Neuronal stem cell (in vitro differentiated cells): ENCODE measurements around the gene GBP2.
"Not testable (repeated sequence)": the region's sequence is repeated elsewhere in the genome, so short reads cannot be mapped to it uniquely, and the experiment has no call there.

ENCODE experiments used
- DNase-seq: peaks from one replicate; pipeline ENCODE4 v3.0.0-alpha.2; 2013; ENCODE audit warnings: low spot score
- H2AFZ ChIP-seq: one replicate; pipeline ENCODE4 v1.6.1; 2013; ENCODE audit warnings: mild to moderate bottlenecking, low read length, inconsistent platforms
- H2AK5ac ChIP-seq: 2 replicates; pipeline ENCODE4 v1.6.1; 2013; ENCODE audit warnings: low read depth, mild to moderate bottlenecking, inconsistent platforms, low read length, moderate library complexity, mixed read lengths
- H2BK120ac ChIP-seq: 2 replicates; pipeline ENCODE4 v1.6.1; 2013; ENCODE audit warnings: low read depth, mild to moderate bottlenecking, inconsistent platforms, low read length, moderate library complexity, mixed read lengths
- H2BK12ac ChIP-seq: one replicate; pipeline ENCODE4 v1.6.1; 2013; ENCODE audit warnings: low read length, inconsistent platforms
- H2BK15ac ChIP-seq: 2 replicates; pipeline ENCODE4 v1.6.1; 2013; ENCODE audit warnings: mild to moderate bottlenecking, low read length, inconsistent platforms, mixed read lengths
- H2BK5ac ChIP-seq: one replicate; pipeline ENCODE4 v1.6.1; 2013; ENCODE audit warnings: inconsistent platforms, mild to moderate bottlenecking, low read length, moderate library complexity
- H3K14ac ChIP-seq: one replicate; pipeline ENCODE4 v1.6.1; 2013; ENCODE audit warnings: low read length, inconsistent platforms
- H3K18ac ChIP-seq: 2 replicates; pipeline ENCODE4 v1.6.1; 2013; ENCODE audit warnings: low read length, inconsistent platforms
- H3K23ac ChIP-seq: 2 replicates; pipeline ENCODE4 v1.6.1; 2013; ENCODE audit warnings: low read depth, mild to moderate bottlenecking, mixed read lengths, low read length, inconsistent platforms; ENCODE audit not compliant: poor library complexity
- H3K27ac ChIP-seq: replicated peaks from 3 replicates; pipeline ENCODE4 v1.5.1; 2013; ENCODE audit warnings: low read length, inconsistent platforms
- H3K27me3 ChIP-seq, 3 experiments: 2 replicates each; pipeline ENCODE4 v1.6.1; 2013; ENCODE audit warnings: low read length in 3 of 3, mild to moderate bottlenecking in 2 of 3, inconsistent platforms in 1 of 3, low read depth in 1 of 3, mixed read lengths in 1 of 3, moderate library complexity in 1 of 3; ENCODE audit not compliant: control insufficient read depth in 3 of 3, insufficient read depth in 3 of 3
- H3K36me3 ChIP-seq, 2 donors: replicated peaks in 1 of 2; 2 replicates each; pipeline ENCODE4 v1.6.1; 2013; ENCODE audit warnings: low read length in 2 of 2; ENCODE audit not compliant: control insufficient read depth in 2 of 2, insufficient read depth in 2 of 2
- H3K4ac ChIP-seq: 2 replicates; pipeline ENCODE4 v1.6.1; 2013; ENCODE audit warnings: inconsistent platforms, mild to moderate bottlenecking, low read length, moderate library complexity
- H3K4me1 ChIP-seq, 2 donors: 1 replicate in 1 of 2; 2 replicates in 1 of 2; pipeline ENCODE4 v1.6.1; 2013; ENCODE audit warnings: low read length in 2 of 2, low read depth in 1 of 2; ENCODE audit not compliant: control insufficient read depth in 2 of 2, insufficient read depth in 1 of 2
- H3K4me2 ChIP-seq: one replicate; pipeline ENCODE4 v1.6.1; 2013; ENCODE audit warnings: mild to moderate bottlenecking, low read length, inconsistent platforms; ENCODE audit not compliant: insufficient read depth, poor library complexity, severe bottlenecking
- H3K4me3 ChIP-seq, 2 donors: 2 replicates each; pipeline ENCODE4 v1.5.1; 2013; ENCODE audit warnings: low read length in 2 of 2, mild to moderate bottlenecking in 2 of 2, inconsistent platforms in 1 of 2, moderate library complexity in 1 of 2
- H3K79me1 ChIP-seq: one replicate; pipeline ENCODE4 v1.6.1; 2013; ENCODE audit warnings: low read depth, mild to moderate bottlenecking, inconsistent platforms, low read length, moderate library complexity
- H3K9ac ChIP-seq: one replicate; pipeline ENCODE4 v1.6.1; 2013; ENCODE audit warnings: mild to moderate bottlenecking, low read depth, low read length, inconsistent platforms; ENCODE audit not compliant: poor library complexity
- H3K9me3 ChIP-seq, 2 donors: replicated peaks in 1 of 2; 2 replicates each; pipeline versions ENCODE3 to v1.6.1; 2013; ENCODE audit warnings: low read length in 2 of 2, mild to moderate bottlenecking in 2 of 2, inconsistent platforms in 1 of 2, low read depth in 1 of 2, mixed read lengths in 1 of 2, moderate library complexity in 1 of 2; ENCODE audit not compliant: control insufficient read depth in 2 of 2, insufficient read depth in 1 of 2
- H4K8ac ChIP-seq: one replicate; pipeline ENCODE4 v1.6.1; 2013; ENCODE audit warnings: low read depth, mild to moderate bottlenecking, inconsistent platforms, low read length, moderate library complexity
- H4K91ac ChIP-seq: one replicate; pipeline ENCODE4 v1.6.1; 2013; ENCODE audit warnings: low read length, low read depth, mild to moderate bottlenecking, inconsistent platforms; ENCODE audit not compliant: poor library complexity
- WGBS, 2 donors: extraction: QIAGEN DNeasy Blood & Tissue Kit; methylation state at CpG; one replicate each; pipeline ENCODE4 v1.1.7; 2013; ENCODE audit warnings: missing lambda C conversion rate in 2 of 2, mixed read lengths in 1 of 2; ENCODE audit not compliant: insufficient read length in 2 of 2, insufficient replicate concordance in 1 of 2; ENCODE audit errors: extremely low coverage in 2 of 2; 5-methylcytosine and 5-hydroxymethylcytosine counted together

GBP2 gene

DNA sequence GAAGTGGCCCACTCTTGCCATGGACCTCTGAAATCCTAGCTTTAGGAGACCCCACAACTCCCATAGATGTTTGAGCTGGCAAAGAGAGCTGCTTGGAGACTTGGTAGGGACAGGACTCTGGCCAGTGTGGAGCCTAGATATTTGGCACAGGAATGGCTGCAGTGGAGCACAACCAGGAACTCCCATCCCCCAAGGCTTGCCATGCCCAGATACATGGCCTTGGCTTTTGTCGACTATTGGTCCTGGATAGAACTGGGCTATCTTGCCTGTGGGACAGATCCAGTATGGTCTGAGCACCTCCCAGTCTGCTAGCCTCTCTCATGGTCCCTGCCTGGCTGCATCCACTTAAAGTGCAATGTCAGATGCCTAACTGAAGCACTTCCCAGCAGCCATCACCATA is 7.8 kb upstream of the GBP2 start:
- no peak overlapping the region for H3K27ac ChIP-seq
- no peak overlapping the region for H2BK5ac ChIP-seq
- no peaks in the 10 kb centered on the region for H3K27me3 ChIP-seq
- H2AK5ac ChIP-seq = no peak overlapping the region
- H3K23ac ChIP-seq = no peak overlapping the region
- H2BK15ac ChIP-seq = no peak overlapping the region
- H4K8ac ChIP-seq = no peak overlapping the region
- no peak for DNase-seq
- no peaks in the 10 kb centered on the region for H3K9me3 ChIP-seq
- H3K4me2 ChIP-seq = no peak overlapping the region
- H2BK12ac ChIP-seq = no peak overlapping the region
- no peak overlapping the region for H4K91ac ChIP-seq
- no CpG with 5 or more reads among the region's 1 CpG for WGBS, 2 donors
- H2AFZ ChIP-seq = no peak overlapping the region
- no peak overlapping the region for H2BK120ac ChIP-seq
- no peaks in the 10 kb centered on the region for H3K79me1 ChIP-seq
- no peak overlapping the region for H3K4me3 ChIP-seq
- no peak overlapping the region for H3K14ac ChIP-seq
- H3K18ac ChIP-seq = no peak overlapping the region
- no peak overlapping the region for H3K4ac ChIP-seq
- no peaks in the 10 kb centered on the region for H3K36me3 ChIP-seq
- H3K9ac ChIP-seq = no peak overlapping the region
- H3K4me1 ChIP-seq = no peaks in the 10 kb centered on the region

DNA sequence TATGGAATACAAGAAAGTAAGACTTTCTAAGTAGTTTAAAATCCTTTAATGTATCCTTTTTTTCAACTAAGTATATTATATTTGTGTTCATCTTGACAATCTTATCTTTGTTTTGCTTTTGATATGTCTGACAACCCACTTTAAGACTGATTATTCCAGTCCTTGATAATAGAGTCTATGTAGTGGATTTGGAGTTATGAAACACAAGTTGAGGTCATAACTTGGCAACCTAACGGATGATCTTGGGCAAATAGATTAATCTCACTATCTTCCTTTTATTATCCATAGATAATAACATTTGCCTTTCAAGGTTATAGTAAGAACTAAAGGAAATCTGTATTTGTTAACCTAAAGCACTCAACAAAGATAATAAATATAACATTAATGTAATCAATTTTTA is 4.8 kb upstream of the GBP2 start:
- Histone ChIP-seq H2AK5ac (no peak overlapping the region), H3K4me1 (no peaks in the 10 kb centered on the region), H3K79me1 (no peaks in the 10 kb centered on the region), H3K4ac (no peak overlapping the region), H2AFZ (no peak overlapping the region), H4K8ac (no peak overlapping the region), H3K4me3 (no peak overlapping the region), H3K14ac (no peak overlapping the region), H3K23ac (no peak overlapping the region), H4K91ac (no peak overlapping the region), H3K27me3 (no peaks in the 10 kb centered on the region), H3K27ac (no peak overlapping the region), H2BK12ac (no peak overlapping the region), H2BK120ac (no peak overlapping the region), H3K4me2 (no peak overlapping the region), H3K9ac (no peak overlapping the region), H3K36me3 (no peaks in the 10 kb centered on the region), H3K18ac (no peak overlapping the region), H2BK5ac (no peak overlapping the region), H3K9me3 (no peaks in the 10 kb centered on the region), H2BK15ac (no peak overlapping the region)
- no CpG with 5 or more reads among the region's 1 CpG for WGBS, 2 donors
- no peak for DNase-seq

- Histone ChIP-seq H3K4ac (no peak overlapping the region), H3K9ac (no peak overlapping the region), H3K79me1 (no peaks in the 10 kb centered on the region), H3K18ac (no peak overlapping the region), H3K14ac (no peak overlapping the region), H2AK5ac (no peak overlapping the region), H3K23ac (no peak overlapping the region), H3K27ac (no peak overlapping the region), H4K8ac (no peak overlapping the region), H2BK5ac (no peak overlapping the region), H2BK12ac (no peak overlapping the region), H2BK15ac (no peak overlapping the region), H2AFZ (no peak overlapping the region), H3K9me3 (no peaks in the 10 kb centered on the region), H3K4me1 (no peaks in the 10 kb centered on the region), H3K36me3 (no peaks in the 10 kb centered on the region), H2BK120ac (no peak overlapping the region), H4K91ac (no peak overlapping the region), H3K27me3 (no peaks in the 10 kb centered on the region), H3K4me2 (no peak overlapping the region), H3K4me3 (no peak overlapping the region)
- no peak for DNase-seq
- WGBS, 2 donors = no CpG with 5 or more reads among the region's 4 CpGs
Observed at GRCh38 chr1:89129911-89130310, 4.0 kb upstream of the GBP2 start.

- H3K4ac ChIP-seq, H3K18ac ChIP-seq, H3K14ac ChIP-seq, H4K8ac ChIP-seq, H2AK5ac ChIP-seq, H4K91ac ChIP-seq, H2AFZ ChIP-seq, H3K4me2 ChIP-seq, H3K4me1 ChIP-seq, H2BK120ac ChIP-seq, H2BK5ac ChIP-seq, H2BK15ac ChIP-seq, DNase-seq, H3K9ac ChIP-seq, H3K4me3 ChIP-seq, H3K9me3 ChIP-seq, H3K27me3 ChIP-seq, H3K36me3 ChIP-seq, H3K23ac ChIP-seq, H3K79me1 ChIP-seq, H3K27ac ChIP-seq, H2BK12ac ChIP-seq: not testable (repeated sequence)
- WGBS, 2 donors = no CpG with 5 or more reads among the region's 31 CpGs
Observed at GRCh38 chr1:89128003-89128458, 2.1 kb upstream of the GBP2 start.
